A549 (cell line): ENCODE data around the gene LEMD1. TPM values are rescaled to one million over a fixed set of nuclear protein-coding genes. Genes with fewer than 3 reads are reported as not detected.

Experiments
- ATAC-seq, 2 experiments: fragments of 200-7000 bp in 1 of 2; fragments of >200 bp in 1 of 2; cut with Nextera tagmentation in 1 of 2; cut with Tn5 transposase in 1 of 2; 3 replicates each; pipeline versions ENCODE4 v1.8.0 to v1.9.1; 2018 to 2020; ENCODE audit warnings: mild to moderate bottlenecking in 1 of 2, moderate library complexity in 1 of 2
- CTCF ChIA-PET: fragments of 300-600 bp; sonication (Branson Sonifier 250); formaldehyde crosslinking; extraction: SDS; loops from one replicate; lab custom pipeline; 2021; ENCODE audit warnings: antibody characterized with exemption, inconsistent platforms; lab: Yijun Ruan, JAX
- POLR2A ChIA-PET: fragments of 350-600 bp; formaldehyde crosslinking; extraction: SDS; loops from one replicate; lab custom pipeline; 2021; ENCODE audit warnings: antibody characterized with exemption, inconsistent platforms; lab: Yijun Ruan, JAX
- DNase-seq, 2 experiments: peaks; one replicate each; pipeline versions ENCODE4 v3.0.0 to v3.0.0-alpha.2; 2011 to 2016; ENCODE audit warnings: low read depth in 1 of 2, low spot score in 1 of 2
- FAIRE-seq: peaks from 2 replicates; lab custom pipeline; 2011; peaks lifted over from hg19 to GRCh38; lab: Jason Lieb, UNC
- H3K27ac ChIP-seq, 2 experiments: fragments of >200 bp; sonication (Bioruptor Twin); formaldehyde crosslinking; 3 replicates each; pipeline ENCODE4 v1.5.1; 2016 to 2017
- H3K4me1 ChIP-seq: fragments of >200 bp; sonication (Bioruptor Twin); formaldehyde crosslinking; 3 replicates; pipeline ENCODE4 v1.6.1; 2016
- H3K4me2 ChIP-seq: fragments of >200 bp; sonication (Bioruptor Twin); formaldehyde crosslinking; 3 replicates; pipeline ENCODE4 v1.6.1; 2016
- H3K4me3 ChIP-seq: fragments of >200 bp; sonication (Bioruptor Twin); formaldehyde crosslinking; 3 replicates; pipeline ENCODE4 v1.5.1; 2016
- H3K9me3 ChIP-seq: fragments of >200 bp; sonication (Bioruptor Twin); formaldehyde crosslinking; 3 replicates; pipeline ENCODE4 v1.6.1; 2016
- CEBPB ChIP-seq, 2 experiments: fragments of >200 bp in 1 of 2; sonication (Bioruptor Twin) in 1 of 2; formaldehyde crosslinking in 1 of 2; IDR thresholded peaks; 2 replicates each; pipeline ENCODE4 v1.6.1; 2012 to 2016
- EHMT2 ChIP-seq: fragments of 200-600 bp; sonication (generic); IDR thresholded peaks from 2 replicates; pipeline ENCODE4 v1.6.1; 2016; ENCODE audit warnings: antibody characterized with exemption, low read depth, mild to moderate bottlenecking, moderate library complexity
- FOSL2 ChIP-seq, 2 experiments: fragments of 450-650 bp in 1 of 2; fragments of >200 bp in 1 of 2; sonication (Bioruptor Twin) in 1 of 2; formaldehyde crosslinking; IDR thresholded peaks; 2 replicates each; pipeline versions ENCODE4 v1.5.0 to v1.6.1; 2016 to 2020; ENCODE audit warnings: mild to moderate bottlenecking in 1 of 2, moderate library complexity in 1 of 2
- HOXA7 ChIP-seq: fragments of 250-450 bp; sonication (Bioruptor Pico); IDR thresholded peaks from 2 replicates; pipeline ENCODE4 v1.5.0; 2020; ENCODE audit warnings: mild to moderate bottlenecking, moderate library complexity
- HOXB13 ChIP-seq: fragments of 250-450 bp; sonication (Bioruptor Pico); IDR thresholded peaks from 2 replicates; pipeline ENCODE4 v1.5.0; 2020; ENCODE audit warnings: low read depth, mild to moderate bottlenecking, moderate library complexity
- KDM1A ChIP-seq: fragments of 200-600 bp; sonication (generic); IDR thresholded peaks from 2 replicates; pipeline ENCODE4 v1.6.1; 2016; ENCODE audit warnings: low read depth, mild to moderate bottlenecking
- MAFK ChIP-seq: fragments of 450-650 bp; IDR thresholded peaks from 2 replicates; pipeline ENCODE4 v1.6.1; 2014; ENCODE audit not compliant: partially characterized antibody
- MAZ ChIP-seq: fragments of 150-350 bp; IDR thresholded peaks from 2 replicates; pipeline ENCODE4 v1.6.1; 2014; ENCODE audit warnings: antibody characterized with exemption, low read depth, low read length, borderline replicate concordance
- MYC ChIP-seq: IDR thresholded peaks from 2 replicates; pipeline ENCODE4 v1.6.1; 2012; ENCODE audit warnings: mild to moderate bottlenecking, inconsistent platforms, low read length, improper control_type of control experiment, borderline replicate concordance
- NR3C1 ChIP-seq: fragments of >200 bp; sonication (Bioruptor Twin); formaldehyde crosslinking; IDR thresholded peaks from 3 replicates; pipeline ENCODE4 v1.6.1; 2017
- POLR2AphosphoS2 ChIP-seq: conservative IDR thresholded peaks from 2 replicates; pipeline ENCODE4 v1.6.1; 2012; ENCODE audit warnings: low read length, improper control_type of control experiment, inconsistent platforms
- RAD21 ChIP-seq, 2 experiments: fragments of >200 bp in 1 of 2; sonication (Bioruptor Twin) in 1 of 2; formaldehyde crosslinking in 1 of 2; IDR thresholded peaks in 1 of 2; conservative IDR thresholded peaks in 1 of 2; 2 replicates in 1 of 2; 3 replicates in 1 of 2; pipeline ENCODE4 v1.6.1; 2012 to 2018; ENCODE audit warnings: inconsistent platforms in 1 of 2
- RFX5 ChIP-seq: fragments of 450-650 bp; IDR thresholded peaks from 2 replicates; pipeline ENCODE4 v1.7.1; 2014; ENCODE audit warnings: antibody characterized with exemption, mild to moderate bottlenecking, moderate library complexity
- RNF2 ChIP-seq: fragments of 200-600 bp; sonication (generic); IDR thresholded peaks from 2 replicates; pipeline ENCODE4 v1.6.1; 2016; ENCODE audit warnings: low read depth, mild to moderate bottlenecking, antibody characterized with exemption, moderate library complexity, borderline replicate concordance
- SMC3 ChIP-seq: fragments of >200 bp; sonication (Bioruptor Twin); formaldehyde crosslinking; IDR thresholded peaks from 3 replicates; pipeline ENCODE4 v1.6.1; 2018; ENCODE audit warnings: inconsistent platforms
- TP53 ChIP-seq: fragments of 250-450 bp; sonication (Bioruptor Pico); IDR thresholded peaks from 2 replicates; pipeline ENCODE4 v1.5.0; 2021; ENCODE audit warnings: mild to moderate bottlenecking, moderate library complexity
- ZNF302 ChIP-seq: fragments of 250-450 bp; sonication (Bioruptor Pico); IDR thresholded peaks from 2 replicates; pipeline ENCODE4 v1.9.0; 2021; ENCODE audit warnings: inconsistent platforms, mild to moderate bottlenecking, moderate library complexity
- WGBS: methylation state at CpG from one replicate; pipeline ENCODE4 v1.1.6; 2017; ENCODE audit errors: missing lambda C conversion rate; 5-methylcytosine and 5-hydroxymethylcytosine counted together
- polyA plus RNA-seq, 4 experiments: library from polyadenylated mRNA; depleted of rRNA in 3 of 4; stranded (reverse); fragments of >200 nt; fragmentation: RNase III in 1 of 4; extraction: RNeasy Plus Mini Kit Qiagen cat#74134 plus additional on column Dnase treatment in 1 of 4; gene quantifications; 2 replicates in 3 of 4; 3 replicates in 1 of 4; pipeline ENCODE4 v1.2.3, GENCODE V29; 2011 to 2017
- TF ChIP-seq, protein P1 (sequence below): fragments of 150-350 bp; IDR thresholded peaks from 2 replicates; pipeline ENCODE4 v1.6.1; 2014; ENCODE audit warnings: low read depth, mild to moderate bottlenecking, low read length
- TF ChIP-seq, protein P2 (sequence below): IDR thresholded peaks from 2 replicates; pipeline ENCODE4 v1.6.1; 2012
- TF ChIP-seq, protein P3 (sequence below): fragments of 250-450 bp; sonication (Bioruptor Pico); IDR thresholded peaks from 2 replicates; pipeline ENCODE4 v1.5.0; 2020; ENCODE audit warnings: low read depth, mild to moderate bottlenecking, moderate library complexity
- TF ChIP-seq, protein P4 (sequence below): fragments of >200 bp; sonication (Bioruptor Twin); formaldehyde crosslinking; IDR thresholded peaks from 3 replicates; pipeline ENCODE4 v1.6.1; 2016

LEMD1 gene
- polyA plus RNA-seq, 2 of the 4 experiments (the other 2 are of a cell fraction), result 0.14 to 0.18 TPM

DNA sequence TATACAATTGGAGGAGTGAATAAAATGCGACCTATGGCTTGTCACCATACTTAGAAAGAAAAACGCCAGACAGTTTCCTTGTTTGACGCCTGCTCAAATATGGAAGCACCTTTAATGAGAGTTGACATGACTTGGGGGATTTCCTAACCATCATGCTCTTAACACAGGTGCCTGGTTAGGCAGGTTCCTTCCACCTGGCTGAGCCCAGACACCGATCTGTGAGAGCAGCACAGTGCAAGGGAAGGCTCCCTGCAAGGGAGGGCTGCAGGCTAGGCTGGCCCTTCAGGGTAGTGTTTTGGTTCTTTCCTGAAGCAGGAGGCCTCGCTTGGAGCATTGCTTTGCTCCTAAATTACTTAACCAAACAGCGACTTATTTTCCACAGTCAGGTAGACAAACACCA lies 40.6 kb downstream of the LEMD1 start:
- Histone ChIP-seq H3K27ac (no peak overlapping the region), H3K9me3 (no peaks in the 10 kb centered on the region), H3K4me3 (no peak overlapping the region), H3K4me2 (no peak overlapping the region), H3K4me1 (peaks cover 10% of the 10 kb centered on the region)
- no peak for ATAC-seq
- no peak for FAIRE-seq
- CTCF ChIA-PET, result interaction anchor here (0.9 to 5.4 kb wide), 7 partner anchors 16 to 143 kb away, joined by 4 to 30 read pairs (median 5); no protein-coding TSS in a partner anchor
- TF ChIP-seq, protein P1, sequence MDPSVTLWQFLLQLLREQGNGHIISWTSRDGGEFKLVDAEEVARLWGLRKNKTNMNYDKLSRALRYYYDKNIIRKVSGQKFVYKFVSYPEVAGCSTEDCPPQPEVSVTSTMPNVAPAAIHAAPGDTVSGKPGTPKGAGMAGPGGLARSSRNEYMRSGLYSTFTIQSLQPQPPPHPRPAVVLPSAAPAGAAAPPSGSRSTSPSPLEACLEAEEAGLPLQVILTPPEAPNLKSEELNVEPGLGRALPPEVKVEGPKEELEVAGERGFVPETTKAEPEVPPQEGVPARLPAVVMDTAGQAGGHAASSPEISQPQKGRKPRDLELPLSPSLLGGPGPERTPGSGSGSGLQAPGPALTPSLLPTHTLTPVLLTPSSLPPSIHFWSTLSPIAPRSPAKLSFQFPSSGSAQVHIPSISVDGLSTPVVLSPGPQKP, result no peak
- TF ChIP-seq, protein P2, sequence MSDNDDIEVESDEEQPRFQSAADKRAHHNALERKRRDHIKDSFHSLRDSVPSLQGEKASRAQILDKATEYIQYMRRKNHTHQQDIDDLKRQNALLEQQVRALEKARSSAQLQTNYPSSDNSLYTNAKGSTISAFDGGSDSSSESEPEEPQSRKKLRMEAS, result no peak
- TF ChIP-seq NR3C1, result no peak
- DNase-seq, result no peak
- WGBS, result 72% methylated on average over 6 of the region's 6 CpGs
- POLR2A ChIA-PET, result no interaction called here

DNA sequence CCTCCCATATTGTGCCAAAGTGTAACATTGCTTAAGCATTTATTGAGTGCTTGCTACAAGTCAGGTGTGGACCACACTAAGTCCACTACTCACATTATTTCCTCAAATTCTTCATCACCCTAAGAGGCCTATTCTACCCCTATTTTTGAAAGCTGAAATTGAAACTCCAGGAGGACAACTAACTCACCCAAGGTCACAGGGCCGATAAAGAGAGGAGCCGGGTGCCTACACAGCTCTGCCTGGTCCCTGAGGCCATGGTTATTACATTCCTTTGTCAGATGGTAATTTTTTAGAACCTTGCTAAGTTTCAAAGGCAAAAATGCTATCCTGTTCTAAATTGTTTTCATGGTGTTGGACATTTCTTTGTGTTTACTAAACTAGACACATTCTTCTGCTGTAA lies 41.0 kb downstream of the LEMD1 start:
- H3K4me2 ChIP-seq, result no peak overlapping the region
- FAIRE-seq, result no peak
- no peak overlapping the region for H3K4me3 ChIP-seq
- no peak overlapping the region for H3K27ac ChIP-seq
- ChIA-PET POLR2A (no interaction called here), CTCF (interaction anchor here (0.6 to 5.4 kb wide), 8 partner anchors 16 to 143 kb away, joined by 3 to 30 read pairs (median 4); no protein-coding TSS in a partner anchor)
- TF ChIP-seq, protein P3, sequence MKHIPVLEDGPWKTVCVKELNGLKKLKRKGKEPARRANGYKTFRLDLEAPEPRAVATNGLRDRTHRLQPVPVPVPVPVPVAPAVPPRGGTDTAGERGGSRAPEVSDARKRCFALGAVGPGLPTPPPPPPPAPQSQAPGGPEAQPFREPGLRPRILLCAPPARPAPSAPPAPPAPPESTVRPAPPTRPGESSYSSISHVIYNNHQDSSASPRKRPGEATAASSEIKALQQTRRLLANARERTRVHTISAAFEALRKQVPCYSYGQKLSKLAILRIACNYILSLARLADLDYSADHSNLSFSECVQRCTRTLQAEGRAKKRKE (CRISPR knock-in tag), result no peak
- TF ChIP-seq MAFK, result no peak
- TF ChIP-seq MYC, result no peak
- TF ChIP-seq ZNF302 (CRISPR knock-in tag), result no peak
- no peak for TF ChIP-seq RFX5
- TF ChIP-seq FOSL2 (IDR thresholded peaks at IDR 0.05), result no peak
- no peak for TF ChIP-seq FOSL2 (CRISPR knock-in tag; IDR thresholded peaks at IDR 0.05)
- TF ChIP-seq, protein P4, sequence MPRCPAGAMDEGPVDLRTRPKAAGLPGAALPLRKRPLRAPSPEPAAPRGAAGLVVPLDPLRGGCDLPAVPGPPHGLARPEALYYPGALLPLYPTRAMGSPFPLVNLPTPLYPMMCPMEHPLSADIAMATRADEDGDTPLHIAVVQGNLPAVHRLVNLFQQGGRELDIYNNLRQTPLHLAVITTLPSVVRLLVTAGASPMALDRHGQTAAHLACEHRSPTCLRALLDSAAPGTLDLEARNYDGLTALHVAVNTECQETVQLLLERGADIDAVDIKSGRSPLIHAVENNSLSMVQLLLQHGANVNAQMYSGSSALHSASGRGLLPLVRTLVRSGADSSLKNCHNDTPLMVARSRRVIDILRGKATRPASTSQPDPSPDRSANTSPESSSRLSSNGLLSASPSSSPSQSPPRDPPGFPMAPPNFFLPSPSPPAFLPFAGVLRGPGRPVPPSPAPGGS, result no peak
- TF ChIP-seq TP53 (CRISPR knock-in tag), result no peak
- no peak for TF ChIP-seq KDM1A
- WGBS, result 38% methylated on average over 2 of the region's 2 CpGs
- DNase-seq, result no peak
- no peaks in the 10 kb centered on the region for H3K9me3 ChIP-seq
- ATAC-seq, result no peak
- H3K4me1 ChIP-seq, result peaks cover 15% of the 10 kb centered on the region

DNA sequence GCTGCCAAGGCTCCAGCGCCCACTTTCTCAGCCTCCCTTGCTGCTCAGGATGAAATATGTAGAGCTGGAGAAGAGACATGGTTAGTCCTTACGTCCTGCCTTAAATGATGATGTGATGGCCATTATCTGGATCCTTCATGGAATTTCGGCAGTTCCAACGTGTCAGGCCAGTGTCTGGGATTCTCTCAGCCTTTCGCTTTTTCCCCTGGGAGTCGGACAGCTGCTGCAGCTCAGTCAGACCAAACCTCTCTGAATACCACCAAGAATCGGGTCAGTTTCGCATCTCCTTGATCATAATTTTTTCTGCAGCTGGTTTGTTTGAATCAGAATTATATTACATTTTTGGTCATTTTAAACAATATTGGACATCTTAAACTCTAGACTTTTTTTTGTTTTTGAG lies 42.8 kb downstream of the LEMD1 start:
- ATAC-seq, result no peak
- TF ChIP-seq RAD21 (conservative IDR thresholded peaks at IDR 0.05 in 1 of 2, IDR thresholded peaks at IDR 0.05 in 1 of 2) (no peak), HOXB13 (CRISPR knock-in tag) (no peak), HOXA7 (no peak), SMC3 (no peak), EHMT2 (no peak), MAZ (no peak), RNF2 (no peak), CEBPB (IDR thresholded peaks at IDR 0.05) (no peak), POLR2AphosphoS2 (no peak)
- FAIRE-seq, result no peak
- H3K4me3 ChIP-seq, result no peak overlapping the region
- DNase-seq, result no peak
- WGBS, result 70% methylated on average over 8 of the region's 8 CpGs
- no peak overlapping the region for H3K27ac ChIP-seq
- H3K4me1 ChIP-seq, result peaks cover 33% of the 10 kb centered on the region
- no peak overlapping the region for H3K4me2 ChIP-seq
- H3K9me3 ChIP-seq, result no peaks in the 10 kb centered on the region
- POLR2A ChIA-PET, result no interaction called here
- CTCF ChIA-PET, result interaction anchor here (1.0 to 2.5 kb wide), 3 partner anchors 18 to 145 kb away, joined by 3 to 11 read pairs (median 4); no protein-coding TSS in a partner anchor
